T-helper 1 cell treated with Interleukin-12 subunit alpha and Interleukin-12 subunit beta and Interleukin-4 antibody, amounts not matched to agents 30 μg/mL and 1 μg/mL, for 36 hours (primary cell): Measurements from ENCODE around the gene PRDX1.
"Not testable (repeated sequence)": the region's sequence is repeated elsewhere in the genome, so short reads cannot be mapped to it uniquely, and the experiment has no call there.

Experiments
- H3K27ac Mint-ChIP-seq: one replicate; pipeline ENCODE4 v1.8.0; 2021; ENCODE audit warnings: mild to moderate bottlenecking, mixed read lengths
- H3K27me3 Mint-ChIP-seq: one replicate; pipeline ENCODE4 v1.8.0; 2021; ENCODE audit warnings: low read depth, mixed read lengths
- H3K36me3 Mint-ChIP-seq: one replicate; pipeline ENCODE4 v1.8.0; 2021; ENCODE audit warnings: low read depth, mixed read lengths
- H3K4me1 Mint-ChIP-seq: one replicate; pipeline ENCODE4 v1.8.0; 2021; ENCODE audit warnings: low read depth, mixed read lengths
- H3K4me3 Mint-ChIP-seq: one replicate; pipeline ENCODE4 v1.8.0; 2021; ENCODE audit warnings: mild to moderate bottlenecking, moderate library complexity, mixed read lengths
- H3K9me3 Mint-ChIP-seq: one replicate; pipeline ENCODE4 v1.8.0; 2021; ENCODE audit warnings: mixed read lengths

The PRDX1 gene

DNA sequence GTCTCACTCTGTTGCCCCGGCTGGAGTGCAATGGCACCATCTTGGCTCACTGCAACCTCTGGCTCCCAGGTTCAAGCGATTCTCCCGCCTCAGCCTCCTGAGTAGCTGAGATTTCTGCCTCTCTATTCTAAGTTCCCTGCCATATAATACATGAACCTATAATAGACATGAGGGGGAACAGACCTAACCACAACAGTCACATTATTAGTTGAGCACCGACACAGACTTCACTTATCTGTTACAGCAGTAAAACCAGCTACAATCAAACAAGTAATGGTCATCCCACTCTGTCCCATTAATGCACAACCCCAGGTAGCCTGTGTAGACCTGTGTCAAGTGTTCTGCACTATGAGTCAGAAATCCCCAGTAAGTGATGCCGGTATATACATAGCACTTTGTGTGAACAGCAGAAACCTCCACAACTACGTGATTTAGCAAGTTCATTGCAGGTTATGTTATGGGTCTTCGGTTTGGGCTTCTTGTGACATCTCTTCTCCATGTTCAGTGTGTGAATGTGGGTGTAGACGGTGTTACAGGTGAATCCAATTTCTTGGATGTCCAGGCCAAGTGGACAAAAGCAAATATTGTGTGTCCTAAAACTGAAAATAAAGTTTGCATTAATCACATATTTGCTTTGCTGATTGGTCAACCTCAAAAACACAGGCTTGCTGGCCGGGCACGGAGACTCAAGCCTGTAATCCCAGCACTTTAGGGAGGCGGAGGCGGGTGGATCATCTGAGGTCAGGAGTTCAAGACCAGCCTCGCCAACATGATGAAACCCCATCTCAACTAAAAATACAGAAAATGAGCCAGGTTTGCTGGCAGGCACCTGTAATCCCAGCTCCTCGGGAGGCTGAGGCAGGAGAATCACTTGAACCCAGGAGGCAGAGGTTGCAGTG lies 18.0 kb downstream of the PRDX1 start:
- Mint-ChIP-seq H3K27ac (no peak overlapping the region), H3K27me3 (no peaks in the 10 kb centered on the region), H3K4me3 (no peak overlapping the region), H3K9me3 (no peaks in the 10 kb centered on the region), H3K36me3 (peaks cover 1% of the 10 kb centered on the region), H3K4me1 (peaks cover 26% of the 10 kb centered on the region)

DNA sequence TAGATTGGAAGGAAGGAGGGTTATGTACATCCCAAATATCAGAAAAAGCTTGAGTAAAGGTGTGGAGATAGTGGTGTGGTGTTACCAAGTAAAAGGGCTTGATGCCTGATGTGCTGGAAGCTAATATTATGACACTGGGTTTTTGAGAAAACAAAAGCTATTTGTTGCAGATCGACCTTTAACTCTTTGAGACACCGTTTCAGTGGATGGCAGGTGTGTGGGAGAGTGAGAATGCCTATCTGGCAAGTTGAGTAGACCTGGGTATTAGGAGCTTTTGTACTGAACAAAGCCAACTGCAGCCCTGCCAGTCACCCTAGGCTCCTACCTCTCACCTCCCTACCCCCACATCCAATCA lies 20.2 kb downstream of the PRDX1 start:
- Mint-ChIP-seq H3K4me1 (peaks cover 29% of the 10 kb centered on the region), H3K27me3 (no peaks in the 10 kb centered on the region), H3K9me3 (no peaks in the 10 kb centered on the region), H3K36me3 (no peaks in the 10 kb centered on the region), H3K27ac (no peak overlapping the region), H3K4me3 (no peak overlapping the region)

DNA sequence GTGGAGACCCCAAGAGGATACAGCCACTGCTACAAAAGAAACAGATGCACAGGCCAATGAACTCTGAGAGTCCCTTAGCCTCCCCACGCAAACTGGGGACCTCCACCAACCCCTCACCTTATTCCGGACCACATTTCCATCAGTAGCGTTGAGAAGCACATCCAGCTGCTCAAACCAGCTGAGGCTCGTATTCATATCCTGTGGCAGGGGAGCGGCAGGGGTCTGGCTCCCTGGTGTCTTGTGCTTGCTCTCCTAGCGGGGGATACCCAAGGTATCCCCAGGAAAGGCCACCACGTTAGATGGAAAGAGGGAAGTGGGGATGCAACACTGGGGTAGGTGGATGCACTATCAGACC lies 22.3 kb downstream of the PRDX1 start:
- peak overlapping the region; percentile 92 for H3K4me3 Mint-ChIP-seq
- peaks cover 31% of the 10 kb centered on the region for H3K4me1 Mint-ChIP-seq
- peak overlapping the region; percentile 88 for H3K27ac Mint-ChIP-seq
- no peaks in the 10 kb centered on the region for H3K9me3 Mint-ChIP-seq
- H3K27me3 Mint-ChIP-seq, result no peaks in the 10 kb centered on the region
- no peaks in the 10 kb centered on the region for H3K36me3 Mint-ChIP-seq

DNA sequence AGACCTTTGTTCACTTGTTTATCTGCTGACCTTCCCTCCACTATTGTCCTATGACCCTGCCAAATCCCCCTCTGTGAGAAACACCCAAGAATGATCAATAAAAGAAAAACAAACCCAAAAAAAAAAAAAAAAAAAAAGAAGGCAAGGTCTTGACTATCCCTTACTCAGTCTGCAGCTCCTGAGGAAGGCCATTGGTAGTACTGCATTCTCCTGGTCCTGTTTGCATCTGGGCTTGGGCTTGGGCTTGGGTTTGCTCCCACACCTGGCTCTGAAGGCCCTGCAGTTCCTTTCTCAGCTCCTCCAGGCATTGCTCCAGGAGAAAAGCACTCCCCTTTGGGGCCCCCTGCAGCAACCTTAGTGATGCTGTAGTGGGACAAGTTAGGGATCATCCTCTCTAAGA lies 23.4 kb downstream of the PRDX1 start:
- H3K27ac Mint-ChIP-seq, result no peak overlapping the region
- no peaks in the 10 kb centered on the region for H3K36me3 Mint-ChIP-seq
- peaks cover 31% of the 10 kb centered on the region for H3K4me1 Mint-ChIP-seq
- no peaks in the 10 kb centered on the region for H3K27me3 Mint-ChIP-seq
- no peak overlapping the region for H3K4me3 Mint-ChIP-seq
- H3K9me3 Mint-ChIP-seq, result no peaks in the 10 kb centered on the region

DNA sequence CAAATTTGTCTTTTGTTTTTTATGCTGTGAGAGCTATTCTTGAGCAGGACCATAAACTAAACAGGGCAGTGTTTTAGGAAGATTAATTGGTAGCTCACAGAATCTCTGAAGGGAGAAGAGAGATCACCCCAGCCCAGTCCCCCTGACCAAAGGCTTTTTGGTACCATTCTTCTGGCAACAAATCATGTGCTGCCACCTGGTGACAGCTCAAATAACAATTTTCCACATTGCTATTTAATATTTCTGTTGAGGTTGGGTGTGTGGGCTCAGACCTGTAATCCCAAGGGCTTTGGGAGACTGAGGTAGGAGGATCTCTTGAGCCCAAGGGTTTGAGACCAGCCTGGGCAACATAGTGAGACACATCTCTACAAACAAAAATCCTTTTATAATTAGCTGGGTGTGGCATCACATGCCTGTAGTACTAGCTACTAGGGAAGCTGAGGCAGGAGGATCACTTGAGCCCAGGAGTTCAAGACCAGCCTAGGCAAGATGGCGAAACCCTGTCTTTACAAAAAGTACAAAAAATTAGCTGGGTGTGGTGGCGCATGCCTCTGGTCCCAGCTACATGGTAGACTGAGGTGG lies 28.5 kb downstream of the PRDX1 start:
- H3K36me3 Mint-ChIP-seq, result no peaks in the 10 kb centered on the region
- H3K27ac Mint-ChIP-seq, result no peak overlapping the region
- H3K4me3 Mint-ChIP-seq, result no peak overlapping the region
- H3K9me3 Mint-ChIP-seq, result no peaks in the 10 kb centered on the region
- peaks cover 10% of the 10 kb centered on the region for H3K4me1 Mint-ChIP-seq
- H3K27me3 Mint-ChIP-seq, result peaks cover 7% of the 10 kb centered on the region

DNA sequence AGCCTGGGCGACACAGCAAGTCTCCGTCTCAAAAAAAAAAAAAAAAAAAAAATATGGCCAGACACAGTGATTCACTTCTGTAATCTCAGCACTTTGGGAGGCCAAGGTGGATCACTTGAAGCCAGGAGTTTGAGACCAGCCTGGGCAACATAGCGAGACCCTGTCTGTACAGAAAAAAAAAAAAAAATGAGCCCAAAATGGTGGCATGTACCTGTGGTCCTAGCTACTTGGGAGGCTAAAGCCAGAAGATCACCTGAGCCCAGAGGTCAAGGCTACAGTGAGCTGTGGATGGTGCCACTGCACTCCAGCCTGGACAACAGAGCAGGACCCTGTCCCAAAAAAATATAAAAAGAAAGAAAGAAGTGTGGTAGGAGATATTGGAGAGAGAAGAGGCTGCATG lies 29.0 kb downstream of the PRDX1 start:
- Mint-ChIP-seq H3K4me1 (peaks cover 12% of the 10 kb centered on the region), H3K36me3 (no peaks in the 10 kb centered on the region), H3K27ac (no peak overlapping the region), H3K9me3 (no peaks in the 10 kb centered on the region), H3K27me3 (peaks cover 10% of the 10 kb centered on the region), H3K4me3 (no peak overlapping the region)

GRCh38 chr1:45491487-45492260 lies 30.0 kb downstream of the PRDX1 start:
- H3K27me3 Mint-ChIP-seq, result peaks cover 17% of the 10 kb centered on the region
- H3K27ac Mint-ChIP-seq, result no peak overlapping the region
- H3K4me1 Mint-ChIP-seq, result peaks cover 12% of the 10 kb centered on the region
- H3K36me3 Mint-ChIP-seq, result no peaks in the 10 kb centered on the region
- H3K9me3 Mint-ChIP-seq, result no peaks in the 10 kb centered on the region
- no peak overlapping the region for H3K4me3 Mint-ChIP-seq

- Mint-ChIP-seq H3K4me3 (no peak within 1 kb of the TSS), H3K27ac (no peak within 1 kb of the TSS), H3K27me3 (peaks cover 17% of the 10 kb centered on the region), H3K4me1 (peaks cover 10% of the 10 kb centered on the region), H3K36me3 (no peaks in the 10 kb centered on the region), H3K9me3 (no peaks in the 10 kb centered on the region)
Measured at GRCh38 chr1:45490626-45491486, 30.8 kb downstream of the PRDX1 start, which contains the start of gene TESK2. Gene TESK2, minus strand, starts transcription at chr1:45491163. Its CDS starts 33,378 bp downstream, at chr1:45457785.

DNA sequence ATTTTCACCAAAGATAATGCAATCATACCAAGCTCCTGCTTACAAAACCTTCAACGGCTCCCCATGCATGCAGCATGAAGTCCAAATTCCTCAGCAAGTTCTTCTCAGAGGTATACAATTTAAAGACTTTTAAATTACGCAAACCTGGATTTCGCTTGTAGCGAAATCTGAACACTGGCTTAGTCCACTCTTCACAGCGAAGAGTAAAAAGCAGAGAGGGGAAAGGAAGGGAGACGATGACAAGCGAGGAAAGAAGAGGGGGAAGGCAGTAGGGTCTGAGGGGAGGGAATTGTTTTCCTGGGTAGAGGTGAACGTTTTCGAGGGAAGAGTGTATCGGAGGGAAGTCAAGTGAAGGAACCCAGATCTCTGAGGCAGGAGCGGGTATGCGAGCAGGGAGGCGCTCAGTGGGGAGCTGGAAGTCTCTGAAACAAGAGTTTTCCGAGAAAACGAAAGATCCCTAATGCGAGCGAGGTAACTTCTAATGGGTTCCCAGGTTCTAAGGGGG lies 31.5 kb downstream of the PRDX1 start:
- Mint-ChIP-seq H3K27me3 (peaks cover 17% of the 10 kb centered on the region), H3K27ac (no peak overlapping the region), H3K36me3 (no peaks in the 10 kb centered on the region), H3K9me3 (no peaks in the 10 kb centered on the region), H3K4me1 (peaks cover 10% of the 10 kb centered on the region), H3K4me3 (no peak overlapping the region)

DNA sequence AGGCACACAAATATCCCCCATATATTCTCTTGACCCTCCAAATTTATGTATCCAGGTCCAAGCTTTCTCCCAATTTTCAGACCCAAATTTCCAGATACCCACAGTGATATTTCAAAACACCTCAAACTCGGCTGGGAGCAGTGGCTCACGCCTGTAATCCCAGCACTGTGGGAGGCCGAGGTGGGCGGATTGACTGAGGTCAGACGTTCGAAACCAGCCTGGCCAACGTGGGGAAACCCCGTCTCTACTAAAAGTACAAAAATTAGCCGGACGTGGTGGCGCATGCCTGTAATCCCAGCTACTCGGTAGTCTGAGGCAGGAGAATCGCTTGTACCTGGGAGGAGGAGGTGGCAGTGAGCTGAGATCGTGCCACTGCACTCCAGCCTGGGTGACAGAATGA lies 32.3 kb downstream of the PRDX1 start:
- H3K27ac Mint-ChIP-seq, H3K36me3 Mint-ChIP-seq, H3K9me3 Mint-ChIP-seq: not testable (repeated sequence)
- Mint-ChIP-seq H3K27me3 (peaks cover 17% of the 10 kb centered on the region), H3K4me3 (peak overlapping the region; percentile 27), H3K4me1 (peaks cover 10% of the 10 kb centered on the region)

DNA sequence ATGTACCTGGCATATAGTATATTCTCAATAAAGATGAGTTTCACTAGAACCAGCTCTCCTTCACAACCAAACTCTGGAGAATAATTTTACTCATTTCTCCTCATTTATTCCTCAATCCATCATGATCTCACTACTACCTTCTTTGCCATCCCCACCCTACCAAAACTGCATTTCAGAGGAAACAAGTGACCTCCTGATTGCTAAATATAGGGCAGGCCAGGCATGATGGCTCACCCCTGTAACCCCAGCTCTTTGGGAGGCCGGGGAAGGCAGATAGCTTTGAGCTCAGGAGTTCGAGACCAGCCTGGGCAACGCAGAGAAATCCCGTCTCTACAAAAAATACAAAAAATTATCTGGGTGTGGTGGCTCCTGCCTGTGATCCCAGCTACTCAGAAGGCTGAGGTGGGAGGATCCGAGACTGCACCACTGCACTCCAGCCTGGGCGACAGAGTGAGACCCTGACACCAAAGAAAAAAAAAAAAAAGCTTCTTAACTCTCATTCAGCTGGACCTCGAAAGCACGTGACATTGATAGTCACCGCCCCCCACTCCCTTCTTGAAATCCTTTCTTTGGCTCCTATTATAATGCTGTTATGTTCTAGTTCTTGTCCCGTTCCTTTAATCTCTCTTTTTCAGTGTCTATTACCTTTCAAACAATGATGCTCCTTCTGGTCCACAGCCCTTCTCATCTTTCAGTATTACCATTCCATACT lies 32.9 kb downstream of the PRDX1 start:
- no peaks in the 10 kb centered on the region for H3K36me3 Mint-ChIP-seq
- peaks cover 17% of the 10 kb centered on the region for H3K27me3 Mint-ChIP-seq
- no peaks in the 10 kb centered on the region for H3K9me3 Mint-ChIP-seq
- no peak overlapping the region for H3K27ac Mint-ChIP-seq
- H3K4me1 Mint-ChIP-seq, result peaks cover 10% of the 10 kb centered on the region
- peak overlapping the region; percentile 27 for H3K4me3 Mint-ChIP-seq

DNA sequence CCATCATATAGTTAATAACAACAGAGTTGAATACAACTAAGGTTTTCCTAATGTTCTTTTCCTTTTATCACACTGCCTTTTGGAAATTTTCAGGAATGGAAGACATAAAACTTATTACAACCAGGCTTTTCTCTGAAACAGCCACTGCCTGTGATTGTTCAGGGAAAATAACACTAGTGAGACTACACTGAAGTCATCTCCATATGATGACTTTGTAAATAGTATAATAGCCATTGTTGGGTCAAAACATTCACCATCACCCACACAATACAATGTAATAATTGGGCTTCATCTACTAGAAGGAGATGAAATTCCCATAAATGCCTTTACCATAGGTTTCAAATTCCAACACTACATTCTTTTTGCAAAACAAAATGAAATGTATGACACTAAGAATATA lies 35.7 kb downstream of the PRDX1 start:
- Mint-ChIP-seq H3K4me3 (no peak overlapping the region), H3K27me3 (peaks cover 17% of the 10 kb centered on the region), H3K4me1 (peaks cover 8% of the 10 kb centered on the region), H3K27ac (no peak overlapping the region), H3K9me3 (no peaks in the 10 kb centered on the region), H3K36me3 (no peaks in the 10 kb centered on the region)

DNA sequence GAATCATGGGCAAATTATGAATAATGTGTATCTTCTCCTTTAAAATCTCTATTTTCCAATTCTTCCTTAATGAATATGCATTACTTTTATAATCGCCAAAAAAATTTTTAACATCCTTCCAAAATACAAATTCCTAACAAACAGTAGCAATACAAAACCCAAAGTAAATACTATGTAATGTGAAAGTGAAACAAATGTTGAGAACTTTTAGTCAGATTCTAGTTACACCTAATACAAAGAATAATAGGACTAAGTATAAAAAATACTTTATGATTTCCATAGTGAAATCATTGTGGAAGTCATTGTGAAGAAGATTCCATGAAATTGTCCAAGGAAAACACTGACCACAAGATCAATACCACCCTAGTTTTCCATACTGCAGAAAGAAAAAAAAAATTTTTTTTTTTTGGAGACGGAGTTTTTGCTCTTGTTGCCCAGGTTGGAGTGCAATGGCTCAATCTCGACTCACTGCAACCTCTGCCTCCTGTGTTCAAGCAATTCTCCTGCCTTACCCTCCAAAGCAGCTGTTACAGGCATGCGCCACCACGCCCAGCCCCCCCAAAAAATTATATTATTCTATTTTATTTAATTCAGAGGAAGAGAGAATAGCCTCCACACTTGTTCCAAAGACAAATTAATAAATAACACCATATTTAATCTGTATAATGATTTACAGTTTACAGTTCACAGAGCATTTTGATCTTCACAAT lies 42.5 kb downstream of the PRDX1 start:
- Mint-ChIP-seq H3K9me3 (no peaks in the 10 kb centered on the region), H3K27ac (no peak overlapping the region), H3K4me1 (peaks cover 3% of the 10 kb centered on the region), H3K36me3 (no peaks in the 10 kb centered on the region), H3K4me3 (no peak overlapping the region), H3K27me3 (no peaks in the 10 kb centered on the region)
